ENCODE data around the gene WDR48. TPM values are rescaled to one million over a fixed set of nuclear protein-coding genes. Genes with fewer than 3 reads are reported as not detected.

Gene WDR48
- polyA plus RNA-seq, 1 donor from 2014 or later = 111 TPM

GRCh38 chr3:39067286-39067685 lies 15.5 kb downstream of the WDR48 start:
- no peaks in the 10 kb centered on the region for H3F3A ChIP-seq (ENCODE audit: insufficient read depth, low read length, poor library complexity, severe bottlenecking)
- no peaks in the 10 kb centered on the region for H4K20me1 ChIP-seq (ENCODE audit: insufficient read depth)
- H3K4me2 ChIP-seq (ENCODE audit: low read length) = no peak overlapping the region
- no peak overlapping the region for H3K4me3 ChIP-seq (ENCODE audit: low read length)
- H3K27ac ChIP-seq (ENCODE audit: low read length) = no peak overlapping the region
- no peaks in the 10 kb centered on the region for H3K9me2 ChIP-seq (ENCODE audit: insufficient read depth, low read length)
- no peak overlapping the region for H2AFZ ChIP-seq (ENCODE audit: low read depth, low read length)
- H3K36me3 ChIP-seq (ENCODE audit: insufficient read depth, low read length) = no peaks in the 10 kb centered on the region
- no peak for TF ChIP-seq RAD21 (conservative IDR thresholded peaks at IDR 0.05)
- no peak for TF ChIP-seq EP300 (conservative IDR thresholded peaks at IDR 0.05; ENCODE audit: poor library complexity, severe bottlenecking)
- no peak for TF ChIP-seq CTCF (IDR thresholded peaks at IDR 0.05; ENCODE audit: poor library complexity, severe bottlenecking)
- no peak for TF ChIP-seq MXI1 (conservative IDR thresholded peaks at IDR 0.05; ENCODE audit: poor library complexity, severe bottlenecking)
- no peak for TF ChIP-seq REST (IDR thresholded peaks at IDR 0.05; ENCODE audit: borderline replicate concordance)
- no peak for TF ChIP-seq TAF1 (IDR thresholded peaks at IDR 0.05; ENCODE audit: low read depth)
- TF ChIP-seq EZH2 (IDR thresholded peaks at IDR 0.05; ENCODE audit: borderline replicate concordance, insufficient read depth, low read length, poor library complexity, severe bottlenecking) = no peak
- no peak for TF ChIP-seq POLR2AphosphoS5 (IDR thresholded peaks at IDR 0.05)
- TF ChIP-seq SMC3 (conservative IDR thresholded peaks at IDR 0.05; ENCODE audit: poor library complexity) = no peak
- H3K79me2 ChIP-seq (replicated peaks; ENCODE audit: insufficient read depth, low read length) = peaks cover 19% of the 10 kb centered on the region
- no peak overlapping the region for H3K9ac ChIP-seq (ENCODE audit: low read length)
- H3K9me3 ChIP-seq (ENCODE audit: low read length) = no peaks in the 10 kb centered on the region
- no peaks in the 10 kb centered on the region for H3K27me3 ChIP-seq (ENCODE audit: insufficient read depth, low read depth, low read length)

GRCh38 chr3:39068556-39068955 lies 16.7 kb downstream of the WDR48 start:
- no peak overlapping the region for H3K9ac ChIP-seq (ENCODE audit: low read length)
- H3K79me2 ChIP-seq (replicated peaks; ENCODE audit: insufficient read depth, low read length) = peaks cover 11% of the 10 kb centered on the region
- H3K36me3 ChIP-seq (ENCODE audit: insufficient read depth, low read length) = no peaks in the 10 kb centered on the region
- no peak for TF ChIP-seq RAD21 (conservative IDR thresholded peaks at IDR 0.05)
- TF ChIP-seq EP300 (conservative IDR thresholded peaks at IDR 0.05; ENCODE audit: poor library complexity, severe bottlenecking) = no peak
- no peak for TF ChIP-seq CTCF (IDR thresholded peaks at IDR 0.05; ENCODE audit: poor library complexity, severe bottlenecking)
- no peak for TF ChIP-seq REST (IDR thresholded peaks at IDR 0.05; ENCODE audit: borderline replicate concordance)
- TF ChIP-seq SMC3 (conservative IDR thresholded peaks at IDR 0.05; ENCODE audit: poor library complexity) = no peak
- no peak for TF ChIP-seq TAF1 (IDR thresholded peaks at IDR 0.05; ENCODE audit: low read depth)
- TF ChIP-seq MXI1 (conservative IDR thresholded peaks at IDR 0.05; ENCODE audit: poor library complexity, severe bottlenecking) = no peak
- TF ChIP-seq POLR2AphosphoS5 (IDR thresholded peaks at IDR 0.05) = no peak
- TF ChIP-seq EZH2 (IDR thresholded peaks at IDR 0.05; ENCODE audit: borderline replicate concordance, insufficient read depth, low read length, poor library complexity, severe bottlenecking) = no peak
- H3K27ac ChIP-seq (ENCODE audit: low read length) = no peak overlapping the region
- no peaks in the 10 kb centered on the region for H3K9me2 ChIP-seq (ENCODE audit: insufficient read depth, low read length)
- no peak overlapping the region for H3K4me3 ChIP-seq (ENCODE audit: low read length)
- H2AFZ ChIP-seq (ENCODE audit: low read depth, low read length) = no peak overlapping the region
- no peaks in the 10 kb centered on the region for H3K9me3 ChIP-seq (ENCODE audit: low read length)
- no peak overlapping the region for H3K4me2 ChIP-seq (ENCODE audit: low read length)
- H3F3A ChIP-seq (ENCODE audit: insufficient read depth, low read length, poor library complexity, severe bottlenecking) = no peaks in the 10 kb centered on the region
- no peaks in the 10 kb centered on the region for H4K20me1 ChIP-seq (ENCODE audit: insufficient read depth)
- no peaks in the 10 kb centered on the region for H3K27me3 ChIP-seq (ENCODE audit: insufficient read depth, low read depth, low read length)

Data from neural cell (in vitro differentiated cells).